Mesothelial cell of epicardium (in vitro differentiated cells): ENCODE results near the gene SLC41A3. TPM values are rescaled to one million over a fixed set of nuclear protein-coding genes. Genes with fewer than 3 reads are reported as not detected.

ENCODE experiments used
- DNase-seq, 2 experiments: peaks; one replicate each; pipeline ENCODE4 v3.0.0; 2021; ENCODE audit warnings: low spot score in 2 of 2; ENCODE audit not compliant: unreplicated experiment in 2 of 2
- H3K27ac Mint-ChIP-seq: 2 replicates; pipeline ENCODE4 v1.8.0; 2021; ENCODE audit warnings: mixed read lengths
- H3K27me3 Mint-ChIP-seq: 2 replicates; pipeline ENCODE4 v1.8.0; 2021; ENCODE audit warnings: low read depth, mixed read lengths
- H3K36me3 Mint-ChIP-seq: 2 replicates; pipeline ENCODE4 v1.8.0; 2021; ENCODE audit warnings: mixed read lengths
- H3K4me1 Mint-ChIP-seq: 2 replicates; pipeline ENCODE4 v1.8.0; 2021; ENCODE audit warnings: mixed read lengths
- H3K4me3 Mint-ChIP-seq: 2 replicates; pipeline ENCODE4 v1.8.0; 2021; ENCODE audit warnings: mild to moderate bottlenecking, moderate library complexity, mixed read lengths
- H3K9me3 Mint-ChIP-seq: 2 replicates; pipeline ENCODE4 v1.8.0; 2021; ENCODE audit warnings: mixed read lengths
- total RNA-seq: library from RNA; stranded (reverse); gene quantifications from 3 replicates; pipeline ENCODE4 v1.2.1, GENCODE V29; 2021
- TF ChIP-seq, protein P1 (sequence below): fragments of 200-600 bp; sonication (generic); IDR thresholded peaks from one replicate; pipeline ENCODE4 v1.5.0; 2021; ENCODE audit warnings: antibody characterized with exemption; ENCODE audit not compliant: unreplicated experiment

The SLC41A3 gene
- total RNA-seq, 1 donor from 2014 or later, result 58.7 TPM

- Mint-ChIP-seq H3K9me3 (no peaks in the 10 kb centered on the region), H3K36me3 (peaks cover 2% of the 10 kb centered on the region), H3K27me3 (no peaks in the 10 kb centered on the region), H3K4me1 (peaks cover 9% of the 10 kb centered on the region), H3K4me3 (no peak overlapping the region), H3K27ac (no peak overlapping the region)
- TF ChIP-seq, protein P1, sequence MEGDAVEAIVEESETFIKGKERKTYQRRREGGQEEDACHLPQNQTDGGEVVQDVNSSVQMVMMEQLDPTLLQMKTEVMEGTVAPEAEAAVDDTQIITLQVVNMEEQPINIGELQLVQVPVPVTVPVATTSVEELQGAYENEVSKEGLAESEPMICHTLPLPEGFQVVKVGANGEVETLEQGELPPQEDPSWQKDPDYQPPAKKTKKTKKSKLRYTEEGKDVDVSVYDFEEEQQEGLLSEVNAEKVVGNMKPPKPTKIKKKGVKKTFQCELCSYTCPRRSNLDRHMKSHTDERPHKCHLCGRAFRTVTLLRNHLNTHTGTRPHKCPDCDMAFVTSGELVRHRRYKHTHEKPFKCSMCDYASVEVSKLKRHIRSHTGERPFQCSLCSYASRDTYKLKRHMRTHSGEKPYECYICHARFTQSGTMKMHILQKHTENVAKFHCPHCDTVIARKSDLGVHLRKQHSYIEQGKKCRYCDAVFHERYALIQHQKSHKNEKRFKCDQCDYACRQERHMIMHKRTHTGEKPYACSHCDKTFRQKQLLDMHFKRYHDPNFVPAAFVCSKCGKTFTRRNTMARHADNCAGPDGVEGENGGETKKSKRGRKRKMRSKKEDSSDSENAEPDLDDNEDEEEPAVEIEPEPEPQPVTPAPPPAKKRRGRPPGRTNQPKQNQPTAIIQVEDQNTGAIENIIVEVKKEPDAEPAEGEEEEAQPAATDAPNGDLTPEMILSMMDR, result no peak
- no peak for DNase-seq
These were observed 26.5 kb downstream of the SLC41A3 start for GRCh38 chr3:126057501-126057819.

DNA sequence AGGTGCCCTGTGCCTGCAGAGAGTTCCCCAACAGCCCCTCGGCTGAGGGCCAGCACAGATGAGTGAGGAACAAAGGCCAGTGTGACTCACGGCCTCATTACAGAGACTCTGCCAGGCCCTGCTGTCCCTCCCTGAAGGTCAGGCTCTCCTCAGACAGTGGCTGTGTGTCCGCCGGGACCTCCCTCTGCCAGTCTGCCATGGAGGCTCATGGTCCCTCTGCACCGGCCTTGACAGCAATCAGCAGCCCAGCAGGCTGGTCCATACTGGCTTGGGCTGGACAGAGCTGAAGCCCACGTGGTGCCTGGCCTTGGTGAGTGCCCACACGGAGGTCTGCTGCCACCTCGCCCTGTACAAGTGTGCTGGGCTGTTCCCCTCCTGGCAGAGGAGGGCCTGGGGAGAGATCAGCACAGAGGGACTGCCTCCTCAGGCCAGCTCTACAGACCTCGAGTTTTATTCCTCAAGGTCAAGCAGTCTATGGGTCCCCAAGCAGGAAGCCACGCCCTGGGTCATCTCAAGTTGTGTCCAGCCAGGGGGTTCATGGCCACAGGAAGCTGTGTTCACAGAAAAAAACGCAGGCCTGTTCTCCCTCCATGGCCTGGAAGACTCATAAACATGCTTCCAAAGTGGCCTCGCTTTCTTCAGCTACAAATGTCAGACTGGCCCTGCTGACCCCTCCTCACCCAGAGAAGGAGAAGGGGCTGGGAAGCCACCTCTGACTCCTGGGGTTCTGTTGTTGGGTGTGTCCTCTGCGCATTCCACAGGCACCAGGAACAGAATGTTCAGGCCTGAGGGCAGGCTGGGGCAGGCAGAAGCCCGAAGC is 27.0 kb downstream of the SLC41A3 start:
- peaks cover 2% of the 10 kb centered on the region for H3K36me3 Mint-ChIP-seq
- DNase-seq, result no peak
- H3K27me3 Mint-ChIP-seq, result no peaks in the 10 kb centered on the region
- no peak overlapping the region for H3K4me3 Mint-ChIP-seq
- TF ChIP-seq, protein P1, result no peak
- H3K9me3 Mint-ChIP-seq, result no peaks in the 10 kb centered on the region
- H3K27ac Mint-ChIP-seq, result no peak overlapping the region
- H3K4me1 Mint-ChIP-seq, result peaks cover 9% of the 10 kb centered on the region

DNA sequence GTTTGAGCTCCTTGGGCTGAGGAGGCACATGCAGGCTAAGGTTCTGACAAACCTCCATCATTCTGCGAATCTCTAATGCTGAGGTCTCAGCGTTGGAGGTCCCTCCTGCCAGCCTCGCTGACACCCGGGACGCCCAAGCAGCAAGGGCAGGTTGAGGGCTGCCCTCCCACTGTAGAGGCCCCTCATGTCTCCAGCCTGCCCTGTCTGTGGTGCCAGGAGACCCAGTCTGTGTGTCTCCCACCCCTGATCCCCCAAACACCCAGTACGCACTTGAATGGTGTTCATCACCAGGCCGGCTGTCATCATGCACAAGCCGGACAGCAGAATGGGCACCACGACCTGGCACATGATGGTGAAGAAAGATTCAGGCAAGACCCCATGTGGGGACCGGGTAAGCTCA is 27.8 kb downstream of the SLC41A3 start:
- H3K27ac Mint-ChIP-seq, result no peak overlapping the region
- H3K27me3 Mint-ChIP-seq, result no peaks in the 10 kb centered on the region
- H3K4me1 Mint-ChIP-seq, result peaks cover 9% of the 10 kb centered on the region
- DNase-seq, result no peak
- TF ChIP-seq, protein P1, result no peak
- H3K4me3 Mint-ChIP-seq, result no peak overlapping the region
- peaks cover 2% of the 10 kb centered on the region for H3K36me3 Mint-ChIP-seq
- no peaks in the 10 kb centered on the region for H3K9me3 Mint-ChIP-seq

DNA sequence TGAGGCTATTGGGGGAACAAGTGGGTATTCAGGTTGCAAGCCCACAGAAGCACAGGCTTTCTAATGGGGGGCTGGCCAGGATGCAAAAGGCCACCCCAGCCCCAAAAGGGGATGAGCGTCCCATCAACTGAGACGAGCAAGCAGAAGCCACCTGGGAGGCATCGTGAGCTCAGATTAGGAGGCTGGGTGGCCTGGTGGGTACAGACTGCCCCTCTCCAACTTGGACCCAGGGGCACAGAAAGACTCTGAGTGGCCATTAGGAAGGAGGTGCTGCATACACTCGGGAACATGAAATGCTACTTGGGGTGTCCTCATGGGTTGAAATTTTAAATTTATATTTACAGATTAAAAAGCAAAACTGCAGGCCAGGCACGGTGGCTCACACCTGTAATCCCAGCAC is 29.1 kb downstream of the SLC41A3 start:
- TF ChIP-seq, protein P1, result no peak
- no peak overlapping the region for H3K27ac Mint-ChIP-seq
- H3K27me3 Mint-ChIP-seq, result no peaks in the 10 kb centered on the region
- no peak for DNase-seq
- H3K9me3 Mint-ChIP-seq, result no peaks in the 10 kb centered on the region
- peaks cover 9% of the 10 kb centered on the region for H3K4me1 Mint-ChIP-seq
- H3K36me3 Mint-ChIP-seq, result peaks cover 9% of the 10 kb centered on the region
- no peak overlapping the region for H3K4me3 Mint-ChIP-seq

- H3K27ac Mint-ChIP-seq, result no peak overlapping the region
- H3K9me3 Mint-ChIP-seq, result no peaks in the 10 kb centered on the region
- DNase-seq, result no peak
- H3K27me3 Mint-ChIP-seq, result no peaks in the 10 kb centered on the region
- H3K4me1 Mint-ChIP-seq, result peaks cover 3% of the 10 kb centered on the region
- TF ChIP-seq, protein P1, result no peak
- peaks cover 11% of the 10 kb centered on the region for H3K36me3 Mint-ChIP-seq
- no peak overlapping the region for H3K4me3 Mint-ChIP-seq
These were observed 29.9 kb downstream of the SLC41A3 start for GRCh38 chr3:126053949-126054569.
